IMR-90 (cell line): Measurements from ENCODE around the gene SRPX2. TPM values are rescaled to one million over a fixed set of nuclear protein-coding genes. Genes with fewer than 3 reads are reported as not detected.
A peak's percentile ranks its signal among the peaks of the same experiment; 100 is the strongest.

Experiments used
- ATAC-seq: fragments of 200-7000 bp; cut with Tn5 transposase; 2 replicates; pipeline ENCODE4 v1.9.1; 2020; ENCODE audit warnings: low read depth, mild to moderate bottlenecking, moderate library complexity
- BruUV-seq: library from RNA; stranded (reverse); fragments of 400-500 nt; replicated peaks from 2 replicates; lab custom pipeline; 2021; lab: Mats Ljungman, UMichigan
- CTCF ChIA-PET: fragments of 300-600 bp; formaldehyde crosslinking; extraction: SDS; loops from one replicate; lab custom pipeline; 2021; ENCODE audit warnings: antibody characterized with exemption; lab: Yijun Ruan, JAX
- POLR2A ChIA-PET: fragments of 300-600 bp; sonication (Branson Sonifier 250); formaldehyde crosslinking; loops from one replicate; lab custom pipeline; 2022; ENCODE audit warnings: antibody characterized with exemption; ENCODE audit not compliant: unreplicated experiment; lab: Charles Lee
- DNase-seq: peaks from one replicate; pipeline ENCODE4 v3.0.0; 2013
- H2AFZ ChIP-seq: replicated peaks from 2 replicates; pipeline ENCODE3; 2013; ENCODE audit warnings: low read length, mild to moderate bottlenecking; ENCODE audit not compliant: poor library complexity
- H2AK5ac ChIP-seq: 2 replicates; pipeline ENCODE4 v1.6.1; 2013; ENCODE audit warnings: low read depth, low read length, inconsistent platforms
- H2AK9ac ChIP-seq: replicated peaks from 2 replicates; pipeline ENCODE3; 2013; ENCODE audit warnings: mild to moderate bottlenecking, low read depth, low read length, moderate library complexity; ENCODE audit not compliant: poor library complexity
- H2BK120ac ChIP-seq: 2 replicates; pipeline ENCODE4 v1.6.1; 2013; ENCODE audit warnings: low read depth, low read length, inconsistent platforms
- H2BK15ac ChIP-seq: 3 replicates; pipeline ENCODE4 v1.6.1; 2013; ENCODE audit warnings: low read depth, low read length, inconsistent platforms
- H2BK20ac ChIP-seq: 2 replicates; pipeline ENCODE4 v1.6.1; 2013; ENCODE audit warnings: low read depth, mild to moderate bottlenecking, inconsistent platforms, low read length, moderate library complexity
- H2BK5ac ChIP-seq: 2 replicates; pipeline ENCODE4 v1.6.1; 2013; ENCODE audit warnings: mild to moderate bottlenecking, low read depth, low read length, inconsistent platforms; ENCODE audit not compliant: poor library complexity, severe bottlenecking
- H3K14ac ChIP-seq: replicated peaks from 2 replicates; pipeline ENCODE4 v1.6.1; 2013; ENCODE audit warnings: low read depth, low read length, inconsistent platforms
- H3K18ac ChIP-seq: 2 replicates; pipeline ENCODE4 v1.6.1; 2013; ENCODE audit warnings: low read depth, low read length, control low read depth
- H3K23ac ChIP-seq: 2 replicates; pipeline ENCODE4 v1.6.1; 2013; ENCODE audit warnings: low read depth, low read length, inconsistent platforms
- H3K27ac ChIP-seq: 2 replicates; pipeline ENCODE4 v1.5.1; 2013; ENCODE audit warnings: mild to moderate bottlenecking, control low read depth, low read length; ENCODE audit not compliant: insufficient read depth
- H3K27me3 ChIP-seq: 2 replicates; pipeline ENCODE4 v1.6.1; 2013; ENCODE audit warnings: low read length; ENCODE audit not compliant: control insufficient read depth, insufficient read depth
- H3K36me3 ChIP-seq: 2 replicates; pipeline ENCODE4 v1.6.1; 2013; ENCODE audit warnings: low read length, mixed read lengths; ENCODE audit not compliant: control insufficient read depth, insufficient read depth
- H3K4ac ChIP-seq: 2 replicates; pipeline ENCODE4 v1.6.1; 2013; ENCODE audit warnings: low read depth, low read length, inconsistent platforms
- H3K4me1 ChIP-seq: 2 replicates; pipeline ENCODE4 v1.6.1; 2013; ENCODE audit warnings: low read length, mixed read lengths; ENCODE audit not compliant: control insufficient read depth, insufficient read depth
- H3K4me2 ChIP-seq: 2 replicates; pipeline ENCODE4 v1.6.1; 2013; ENCODE audit warnings: low read depth, mild to moderate bottlenecking, control low read depth, low read length, moderate library complexity
- H3K4me3 ChIP-seq: 2 replicates; pipeline ENCODE4 v1.5.1; 2013; ENCODE audit warnings: low read depth, mild to moderate bottlenecking, control low read depth, low read length, moderate library complexity; ENCODE audit not compliant: insufficient read depth
- H3K56ac ChIP-seq: 2 replicates; pipeline ENCODE4 v1.6.1; 2013; ENCODE audit warnings: low read length, inconsistent platforms; ENCODE audit not compliant: insufficient read depth; ENCODE audit errors: extremely low read depth
- H3K79me1 ChIP-seq, 2 experiments: 2 replicates each; pipeline ENCODE4 v1.6.1; 2013; ENCODE audit warnings: low read length in 2 of 2, inconsistent platforms in 1 of 2, low read depth in 1 of 2
- H3K9ac ChIP-seq: 2 replicates; pipeline ENCODE4 v1.6.1; 2013; ENCODE audit warnings: low read depth, low read length, control low read depth
- H3K9me1 ChIP-seq: 2 replicates; pipeline ENCODE4 v1.6.1; 2013; ENCODE audit warnings: low read length, inconsistent platforms; ENCODE audit not compliant: insufficient read depth
- H3K9me3 ChIP-seq: 2 replicates; pipeline ENCODE4 v1.6.1; 2013; ENCODE audit warnings: low read length; ENCODE audit not compliant: control insufficient read depth, insufficient read depth
- H4K20me1 ChIP-seq: 2 replicates; pipeline ENCODE4 v1.6.1; 2013; ENCODE audit warnings: low read length, inconsistent platforms; ENCODE audit not compliant: insufficient read depth
- H4K5ac ChIP-seq: 2 replicates; pipeline ENCODE4 v1.6.1; 2013; ENCODE audit warnings: mild to moderate bottlenecking, low read depth, low read length, control low read depth
- H4K8ac ChIP-seq, 2 experiments: 2 replicates each; pipeline ENCODE4 v1.6.1; 2013; ENCODE audit warnings: low read depth in 2 of 2, low read length in 2 of 2, control low read depth in 1 of 2, inconsistent platforms in 1 of 2
- H4K91ac ChIP-seq: 2 replicates; pipeline ENCODE4 v1.6.1; 2013; ENCODE audit warnings: low read depth, low read length, inconsistent platforms; ENCODE audit not compliant: insufficient read depth
- BHLHE40 ChIP-seq: fragments of 150-350 bp; IDR thresholded peaks from 2 replicates; pipeline ENCODE4 v1.6.1; 2016; ENCODE audit warnings: mild to moderate bottlenecking, low read depth, low read length
- CEBPB ChIP-seq: IDR thresholded peaks from 2 replicates; pipeline ENCODE4 v1.6.1; 2012; ENCODE audit warnings: low read depth, low read length, improper control_type of control experiment
- CHD1 ChIP-seq: IDR thresholded peaks from 2 replicates; pipeline ENCODE4 v1.6.1; 2012; ENCODE audit warnings: low read depth, low read length, improper control_type of control experiment
- FOS ChIP-seq: fragments of 150-350 bp; IDR thresholded peaks from 2 replicates; pipeline ENCODE4 v1.6.1; 2016; ENCODE audit warnings: low read depth, low read length
- MAFK ChIP-seq: IDR thresholded peaks from 2 replicates; pipeline ENCODE4 v1.6.1; 2012; ENCODE audit warnings: low read depth, low read length, improper control_type of control experiment
- MAZ ChIP-seq: IDR thresholded peaks from 2 replicates; pipeline ENCODE4 v1.6.1; 2012; ENCODE audit warnings: low read depth, mild to moderate bottlenecking, low read length, improper control_type of control experiment, moderate library complexity, borderline replicate concordance
- MXI1 ChIP-seq: IDR thresholded peaks from 2 replicates; pipeline ENCODE4 v1.6.1; 2012; ENCODE audit warnings: low read depth, mild to moderate bottlenecking, low read length, moderate library complexity, borderline replicate concordance
- NFE2L2 ChIP-seq: fragments of 150-350 bp; IDR thresholded peaks from 2 replicates; pipeline ENCODE4 v1.6.1; 2016; ENCODE audit warnings: low read depth, mild to moderate bottlenecking, low read length
- POLR2A ChIP-seq: IDR thresholded peaks from 2 replicates; pipeline ENCODE4 v1.6.1; 2012; ENCODE audit warnings: mild to moderate bottlenecking, low read depth, low read length
- RAD21 ChIP-seq: IDR thresholded peaks from 2 replicates; pipeline ENCODE4 v1.6.1; 2012; ENCODE audit warnings: low read length, improper control_type of control experiment
- RCOR1 ChIP-seq: IDR thresholded peaks from 2 replicates; pipeline ENCODE4 v1.6.1; 2012; ENCODE audit warnings: mild to moderate bottlenecking, low read length, improper control_type of control experiment; ENCODE audit not compliant: insufficient replicate concordance
- RFX5 ChIP-seq: IDR thresholded peaks from 2 replicates; pipeline ENCODE4 v1.8.0; 2012; ENCODE audit warnings: low read depth, mild to moderate bottlenecking, low read length, moderate library complexity
- SMC3 ChIP-seq: fragments of 150-350 bp; IDR thresholded peaks from 2 replicates; pipeline ENCODE4 v1.6.1; 2016; ENCODE audit warnings: low read depth, mild to moderate bottlenecking, antibody characterized with exemption, low read length, moderate library complexity
- WGBS, 2 experiments: methylation state at CpG; one replicate each; pipeline versions ENCODE4 v1.1.5 to v1.1.7; 2013; ENCODE audit warnings: missing lambda C conversion rate in 2 of 2; ENCODE audit not compliant: insufficient read length in 1 of 2; ENCODE audit errors: extremely low coverage in 2 of 2; 5-methylcytosine and 5-hydroxymethylcytosine counted together
- dilution Hi-C: fragments of 300-500 bp; cut with HindIII; formaldehyde crosslinking; loops from one replicate; pipeline ENCODE4 v1.14.3; 2018; ENCODE audit warnings: low sequenced_read_pairs; ENCODE audit not compliant: unreplicated experiment
- in situ Hi-C: fragments of 300-500 bp; cut with MboI; formaldehyde crosslinking; loops from 3 replicates; pipeline ENCODE4 v1.14.3; 2019; ENCODE audit warnings: low sequenced_read_pairs, inconsistent platforms, mixed read lengths
- intact Hi-C: fragments of 100-400 bp; cut with micrococcal nuclease; formaldehyde crosslinking; loops from 2 replicates; pipeline ENCODE4 v1.10.0; 2022
- polyA plus RNA-seq, 3 experiments: library from polyadenylated mRNA; depleted of rRNA; stranded (reverse); fragments of >200 nt; gene quantifications; 2 replicates each; pipeline ENCODE4 v1.2.3, GENCODE V29; 2012; ENCODE audit warnings: low replicate concordance in 1 of 3
- total RNA-seq: library from RNA; depleted of rRNA; stranded (reverse); fragments of >200 nt; gene quantifications from 2 replicates; pipeline ENCODE4 v1.2.3, GENCODE V29; 2012
- TF ChIP-seq, protein P1 (sequence below): fragments of 150-350 bp; IDR thresholded peaks from 2 replicates; pipeline ENCODE4 v1.6.1; 2016; ENCODE audit warnings: low read depth, mild to moderate bottlenecking, low read length, moderate library complexity, borderline replicate concordance
- TF ChIP-seq, protein P2 (sequence below): fragments of 150-350 bp; IDR thresholded peaks from 2 replicates; pipeline ENCODE4 v1.6.1; 2017; ENCODE audit warnings: mild to moderate bottlenecking, antibody characterized with exemption, low read length, low read depth
- TF ChIP-seq, protein P3 (sequence below): conservative IDR thresholded peaks from 2 replicates; pipeline ENCODE4 v1.5.1; 2012; ENCODE audit warnings: mild to moderate bottlenecking, low read depth, low read length, improper control_type of control experiment

The SRPX2 gene
- total and polyA plus RNA-seq, 2 of the 4 experiments (the other 2 are of a cell fraction): 20.6 to 43.1 TPM

DNA sequence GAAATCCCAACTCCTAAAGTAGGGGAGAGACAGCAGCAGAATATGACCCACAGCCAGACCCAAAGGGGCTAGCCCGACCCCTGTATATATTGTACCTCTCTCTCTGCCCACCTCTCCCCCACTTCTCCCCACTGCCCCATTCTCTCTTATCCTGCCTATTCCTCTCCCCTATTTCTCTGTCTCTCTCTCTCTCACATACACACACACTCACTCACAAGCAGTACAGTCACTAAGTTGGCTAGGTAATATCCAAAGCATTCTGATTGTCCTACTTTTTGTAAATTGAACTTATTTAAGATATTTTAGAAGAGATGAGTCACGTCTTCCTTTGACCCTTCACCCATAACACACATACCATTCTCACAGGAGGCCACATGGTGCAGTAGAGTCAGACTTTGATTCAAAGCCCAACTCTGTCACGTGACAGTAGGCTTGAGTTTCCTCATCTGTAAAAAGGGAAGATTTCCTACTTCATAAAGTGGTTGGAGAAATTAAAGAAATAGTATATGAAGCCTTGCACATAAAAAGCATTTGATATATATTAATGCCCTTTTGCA, 29.5 kb downstream of the SRPX2 start:
- Histone ChIP-seq H4K5ac (no peak overlapping the region), H3K4me3 (no peak overlapping the region), H3K79me1 (no peaks in the 10 kb centered on the region), H2AK5ac (no peak overlapping the region), H4K91ac (no peak overlapping the region), H4K20me1 (no peaks in the 10 kb centered on the region), H2AFZ (no peak overlapping the region), H3K9me3 (no peaks in the 10 kb centered on the region), H3K4ac (no peak overlapping the region), H3K27me3 (no peaks in the 10 kb centered on the region; the same call in 1 of the 2 replicates), H2BK20ac (no peak overlapping the region), H4K8ac (no peak overlapping the region), H2BK15ac (no peak overlapping the region), H3K4me1 (peaks cover 5% of the 10 kb centered on the region), H3K9ac (no peak overlapping the region), H3K56ac (no peak overlapping the region), H3K14ac (no peak overlapping the region), H3K18ac (no peak overlapping the region), H3K27ac (no peak overlapping the region), H3K36me3 (peaks cover 2% of the 10 kb centered on the region; the same call in 1 of the 2 replicates), H3K23ac (no peak overlapping the region), H2BK120ac (peak overlapping the region; percentile 35; the same call in 1 of the 2 replicates), H2AK9ac (no peak overlapping the region), H2BK5ac (peak overlapping the region; percentile 67), H3K4me2 (no peak overlapping the region), H3K9me1 (0 out of 2 replicates have a peak, but pooled peaks cover 3% of the 10 kb centered on the region)
- DNase-seq (peak; percentile 91), ATAC-seq (peak; percentile 65)
- dilution Hi-C loops: no loop called here
- in situ Hi-C loops: no loop called here
- ChIA-PET CTCF (interaction anchor here (0.7 to 2.4 kb wide), 2 partner anchors 13 to 95 kb away, joined by 3 to 6 read pairs; no protein-coding TSS in a partner anchor), POLR2A (no interaction called here)
- intact Hi-C loops: no loop called here
- TF ChIP-seq, protein P1, sequence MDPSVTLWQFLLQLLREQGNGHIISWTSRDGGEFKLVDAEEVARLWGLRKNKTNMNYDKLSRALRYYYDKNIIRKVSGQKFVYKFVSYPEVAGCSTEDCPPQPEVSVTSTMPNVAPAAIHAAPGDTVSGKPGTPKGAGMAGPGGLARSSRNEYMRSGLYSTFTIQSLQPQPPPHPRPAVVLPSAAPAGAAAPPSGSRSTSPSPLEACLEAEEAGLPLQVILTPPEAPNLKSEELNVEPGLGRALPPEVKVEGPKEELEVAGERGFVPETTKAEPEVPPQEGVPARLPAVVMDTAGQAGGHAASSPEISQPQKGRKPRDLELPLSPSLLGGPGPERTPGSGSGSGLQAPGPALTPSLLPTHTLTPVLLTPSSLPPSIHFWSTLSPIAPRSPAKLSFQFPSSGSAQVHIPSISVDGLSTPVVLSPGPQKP: no peak
- TF ChIP-seq, protein P2, sequence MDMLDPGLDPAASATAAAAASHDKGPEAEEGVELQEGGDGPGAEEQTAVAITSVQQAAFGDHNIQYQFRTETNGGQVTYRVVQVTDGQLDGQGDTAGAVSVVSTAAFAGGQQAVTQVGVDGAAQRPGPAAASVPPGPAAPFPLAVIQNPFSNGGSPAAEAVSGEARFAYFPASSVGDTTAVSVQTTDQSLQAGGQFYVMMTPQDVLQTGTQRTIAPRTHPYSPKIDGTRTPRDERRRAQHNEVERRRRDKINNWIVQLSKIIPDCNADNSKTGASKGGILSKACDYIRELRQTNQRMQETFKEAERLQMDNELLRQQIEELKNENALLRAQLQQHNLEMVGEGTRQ: peak; percentile 96
- TF ChIP-seq CEBPB (no peak), FOS (peak; percentile 49; the same call in 1 of the 2 replicates), SMC3 (no peak), RCOR1 (no peak), RFX5 (no peak), NFE2L2 (no peak), RAD21 (no peak), BHLHE40 (peak; percentile 50), POLR2A (no peak), MAFK (no peak), CHD1 (no peak), MXI1 (no peak), MAZ (no peak)
- TF ChIP-seq, protein P3, sequence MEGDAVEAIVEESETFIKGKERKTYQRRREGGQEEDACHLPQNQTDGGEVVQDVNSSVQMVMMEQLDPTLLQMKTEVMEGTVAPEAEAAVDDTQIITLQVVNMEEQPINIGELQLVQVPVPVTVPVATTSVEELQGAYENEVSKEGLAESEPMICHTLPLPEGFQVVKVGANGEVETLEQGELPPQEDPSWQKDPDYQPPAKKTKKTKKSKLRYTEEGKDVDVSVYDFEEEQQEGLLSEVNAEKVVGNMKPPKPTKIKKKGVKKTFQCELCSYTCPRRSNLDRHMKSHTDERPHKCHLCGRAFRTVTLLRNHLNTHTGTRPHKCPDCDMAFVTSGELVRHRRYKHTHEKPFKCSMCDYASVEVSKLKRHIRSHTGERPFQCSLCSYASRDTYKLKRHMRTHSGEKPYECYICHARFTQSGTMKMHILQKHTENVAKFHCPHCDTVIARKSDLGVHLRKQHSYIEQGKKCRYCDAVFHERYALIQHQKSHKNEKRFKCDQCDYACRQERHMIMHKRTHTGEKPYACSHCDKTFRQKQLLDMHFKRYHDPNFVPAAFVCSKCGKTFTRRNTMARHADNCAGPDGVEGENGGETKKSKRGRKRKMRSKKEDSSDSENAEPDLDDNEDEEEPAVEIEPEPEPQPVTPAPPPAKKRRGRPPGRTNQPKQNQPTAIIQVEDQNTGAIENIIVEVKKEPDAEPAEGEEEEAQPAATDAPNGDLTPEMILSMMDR: no peak
- no CpG with 5 or more reads among the region's 3 CpGs for WGBS, 2 experiments
- no TSS peak for BruUV-seq
